Measurements from ENCODE around the gene LNP1.

LNP1 gene

GRCh38 chr3:100396967-100397366 lies 4.4 kb upstream of the LNP1 start:
- no peak for DNase-seq

DNA sequence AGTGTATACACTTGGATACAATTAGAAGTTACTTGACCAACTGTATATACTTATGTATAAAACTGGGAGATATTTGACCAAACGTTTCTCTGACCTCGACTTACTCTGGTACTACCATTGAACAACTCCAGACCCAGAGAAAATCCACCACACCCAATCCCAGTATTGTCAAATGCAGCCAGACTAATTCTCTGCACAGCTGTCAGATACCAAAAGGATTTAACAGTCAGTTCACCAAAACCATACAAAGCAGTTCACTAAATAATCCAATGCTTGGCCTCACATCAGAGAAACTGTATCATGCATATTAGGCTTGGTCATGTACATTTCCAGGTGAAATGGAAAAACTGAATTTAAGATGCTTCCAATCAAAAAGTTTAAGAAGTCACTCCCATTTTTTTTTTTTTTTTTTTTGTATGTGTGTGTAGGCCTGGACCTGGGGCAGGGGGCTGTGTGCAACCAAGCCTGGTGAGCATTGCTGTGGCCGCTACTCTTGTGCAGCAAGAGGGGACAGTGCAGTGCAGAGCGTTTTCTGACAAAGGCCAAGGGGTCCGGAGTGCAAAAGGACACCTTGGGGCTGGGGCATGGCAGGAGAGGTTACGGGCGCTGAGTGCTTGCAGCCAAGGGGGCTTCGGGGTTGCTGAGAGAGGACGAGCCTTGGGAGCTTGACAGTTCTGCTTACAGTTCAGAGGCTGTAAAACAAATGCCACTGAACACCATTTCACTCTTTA lies 1.8 kb upstream of the LNP1 start:
- DNase-seq: no peak

- DNase-seq: no peak
These were observed 940 bp upstream of the LNP1 start for GRCh38 chr3:100400419-100400779.

DNA sequence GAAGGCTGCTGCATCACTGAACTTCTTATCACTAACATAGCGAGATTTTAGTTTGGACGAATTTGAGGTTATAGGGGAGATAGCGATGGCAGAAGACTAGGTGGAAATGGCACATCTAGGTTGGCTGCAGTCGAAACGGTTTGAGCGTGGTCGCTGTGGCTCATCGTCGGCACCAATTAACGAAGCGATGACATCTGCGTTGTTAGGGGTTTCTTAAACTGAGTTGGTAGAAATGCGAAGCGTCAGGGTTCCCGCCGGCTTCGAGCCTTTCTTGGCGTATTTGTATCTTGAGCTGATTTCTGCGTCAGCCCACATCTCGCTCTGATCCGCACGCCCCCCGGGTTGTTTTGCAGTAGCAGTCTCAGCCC lies 319 bp downstream of the LNP1 start:
- peak; percentile 87 for DNase-seq

DNA sequence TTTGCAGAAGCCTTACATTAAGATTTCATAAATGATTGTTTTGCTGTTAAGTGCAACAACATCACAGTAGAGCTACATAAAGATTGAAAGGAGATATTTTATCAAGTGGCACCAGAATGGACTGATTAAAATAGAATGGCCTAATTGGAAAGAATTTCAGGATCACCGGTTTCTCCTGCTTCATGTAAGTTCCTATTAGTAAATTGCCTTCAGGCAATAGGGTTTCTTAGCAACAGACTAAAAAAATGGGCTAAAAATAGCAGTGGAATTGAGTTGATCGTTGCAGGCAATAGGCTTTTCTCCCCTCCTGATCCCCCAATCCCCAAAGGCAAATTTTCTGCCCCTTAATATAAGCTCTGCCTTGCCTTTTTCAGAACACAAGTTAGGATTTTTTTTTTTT lies 917 bp downstream of the LNP1 start:
- no peak for DNase-seq

DNA sequence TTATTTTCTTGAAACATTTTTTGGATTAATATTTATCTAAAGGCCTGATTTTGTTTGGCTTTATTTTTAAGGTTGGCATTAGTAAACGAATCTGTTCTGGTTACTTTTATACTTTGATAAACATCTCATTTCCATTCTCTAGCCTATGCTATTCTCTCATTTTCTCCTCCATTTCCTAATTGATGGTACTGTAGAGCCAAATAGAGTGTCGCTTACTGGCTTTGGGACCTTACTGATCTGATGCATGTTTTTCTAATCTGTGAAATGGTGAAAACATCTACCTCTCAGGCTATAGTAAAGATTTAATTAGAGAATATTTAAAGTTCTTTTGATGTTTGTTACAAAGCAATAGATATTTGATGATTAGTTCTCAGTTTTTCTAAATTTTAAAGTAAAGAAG lies 1.6 kb downstream of the LNP1 start:
- DNase-seq: no peak

DNA sequence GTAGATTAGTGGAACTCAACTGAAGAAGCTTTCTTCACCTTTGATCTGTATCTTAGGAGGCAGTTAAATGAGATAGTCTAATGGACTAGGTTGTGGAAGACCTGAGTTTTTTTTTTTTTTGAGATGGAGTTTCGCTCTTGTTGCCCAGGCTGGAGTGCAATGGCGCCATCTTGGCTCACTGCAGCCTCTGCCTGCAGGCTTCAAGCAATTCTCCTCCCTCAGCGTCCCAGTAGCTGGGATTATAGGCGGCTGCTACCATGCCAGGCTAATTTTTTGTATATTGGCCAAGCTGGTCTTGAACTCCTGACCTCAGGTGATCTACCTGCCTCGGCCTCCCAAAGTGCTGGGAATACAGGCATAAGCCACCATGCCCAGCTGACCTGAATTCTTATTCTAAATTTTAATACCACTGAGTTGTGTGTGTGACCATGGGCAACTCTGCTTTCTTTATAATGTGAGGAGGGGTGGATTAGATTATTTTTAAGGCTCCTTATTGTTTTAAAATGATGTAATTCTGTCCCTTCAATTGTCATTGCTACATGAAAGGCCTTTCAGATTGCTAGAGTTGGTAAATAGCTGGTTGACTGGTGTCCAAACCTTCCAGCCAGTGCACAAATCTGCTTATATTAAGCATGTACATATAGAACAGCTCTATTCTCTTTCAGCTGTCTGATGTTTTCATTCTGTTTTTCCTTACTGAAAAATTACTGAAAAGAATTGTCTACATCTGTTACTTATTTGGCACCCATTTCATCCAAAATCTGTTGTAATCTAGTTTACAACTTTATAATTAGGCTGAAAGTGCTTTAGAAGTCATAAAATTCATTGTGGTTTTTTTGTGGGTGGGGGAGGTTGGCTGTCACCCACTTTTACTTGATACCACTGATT lies 2.3 kb downstream of the LNP1 start:
- no peak for DNase-seq

DNA sequence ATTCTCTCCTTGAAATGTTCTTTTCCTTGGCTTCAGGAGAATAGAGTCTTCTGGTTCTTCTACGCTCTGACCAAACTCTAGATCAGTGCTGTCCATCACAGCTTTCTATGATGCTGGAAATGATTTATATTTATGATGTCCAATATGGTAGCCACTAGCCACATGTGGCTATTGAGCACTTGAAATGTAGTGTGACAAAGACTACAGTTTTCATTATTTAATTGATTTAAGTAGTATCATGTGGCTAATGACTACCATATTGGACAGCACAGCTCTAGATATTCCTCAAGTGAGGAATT lies 2.9 kb downstream of the LNP1 start:
- no peak for DNase-seq

DNA sequence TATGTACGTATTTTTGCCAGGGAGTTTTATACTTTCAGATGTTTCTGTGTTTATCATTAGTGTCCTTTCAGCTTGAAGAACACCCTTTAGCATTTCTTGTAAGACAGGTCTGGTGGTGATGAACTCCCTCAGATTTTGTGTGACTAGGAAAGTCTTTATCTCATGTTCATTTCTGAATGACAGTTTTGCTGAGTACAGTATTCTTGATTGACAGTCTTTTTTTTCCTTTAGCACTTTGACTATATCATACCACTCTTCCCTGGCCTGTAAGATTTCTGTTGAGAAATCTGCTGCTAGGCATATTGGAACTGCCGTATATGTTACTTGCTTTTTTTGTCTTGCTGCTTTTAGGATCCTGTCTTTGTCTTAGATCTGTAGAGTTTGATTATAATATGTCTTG lies 5.8 kb downstream of the LNP1 start:
- no peak for DNase-seq

DNA sequence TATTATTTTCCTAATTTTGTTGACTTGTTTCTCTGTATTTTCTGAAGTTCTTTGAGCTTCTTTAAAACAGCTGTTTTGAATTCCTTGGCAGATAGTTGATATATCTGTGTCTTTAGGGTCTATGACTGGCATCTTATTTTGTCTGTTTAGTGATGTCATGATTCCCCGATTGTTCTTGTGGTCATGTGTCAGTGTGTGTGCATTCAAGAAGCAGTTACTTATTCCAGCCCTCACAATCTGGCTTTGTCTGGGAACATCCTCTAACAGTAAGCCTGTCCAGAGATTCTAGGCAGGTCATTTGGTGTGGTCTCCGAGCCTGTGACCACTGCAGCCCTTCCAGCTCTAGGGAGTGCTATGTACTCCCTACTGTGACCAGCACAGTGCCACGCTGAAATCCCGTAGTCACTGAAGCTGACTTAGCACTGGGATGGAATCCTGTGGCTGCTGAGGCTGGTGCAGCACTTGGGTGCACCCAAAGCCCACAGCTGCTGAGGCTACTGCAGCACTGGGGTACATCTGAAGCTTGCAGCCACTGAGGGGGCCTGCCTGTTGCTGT lies 6.7 kb downstream of the LNP1 start:
- DNase-seq: no peak

- no peak for DNase-seq
These were observed 10.0 kb downstream of the LNP1 start for GRCh38 chr3:100411091-100411982.

DNA sequence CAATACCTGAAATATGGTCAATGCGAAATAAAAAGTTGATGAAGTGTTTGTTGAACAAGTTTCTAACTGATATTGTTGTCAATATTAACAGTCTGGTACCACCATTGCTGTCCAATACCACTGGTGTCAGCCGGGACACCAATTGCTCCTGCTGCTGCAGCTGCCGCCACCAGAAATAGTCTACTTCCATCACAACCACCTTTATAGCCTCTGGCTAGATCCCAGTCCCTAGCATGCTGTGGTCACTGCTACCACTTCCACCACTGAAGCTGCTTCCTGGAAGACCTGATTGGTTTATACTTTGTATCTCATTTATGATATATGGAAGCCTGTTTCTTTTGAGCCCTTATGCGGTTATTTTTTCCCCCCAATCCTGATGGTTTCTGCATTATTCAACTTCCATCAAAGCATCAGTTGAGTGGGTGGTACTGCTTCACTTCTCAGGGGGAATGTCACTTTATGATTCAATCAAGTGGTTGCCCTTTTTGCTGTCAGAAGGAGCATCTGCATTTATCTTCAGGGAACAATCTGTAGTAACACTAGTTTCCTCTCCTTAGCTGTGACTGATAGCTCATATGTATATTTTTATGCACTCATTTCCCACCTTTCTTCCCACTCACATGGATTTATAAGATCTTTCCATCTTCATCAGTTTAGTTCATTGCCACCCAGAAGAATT lies 11.7 kb downstream of the LNP1 start:
- DNase-seq: no peak

DNA sequence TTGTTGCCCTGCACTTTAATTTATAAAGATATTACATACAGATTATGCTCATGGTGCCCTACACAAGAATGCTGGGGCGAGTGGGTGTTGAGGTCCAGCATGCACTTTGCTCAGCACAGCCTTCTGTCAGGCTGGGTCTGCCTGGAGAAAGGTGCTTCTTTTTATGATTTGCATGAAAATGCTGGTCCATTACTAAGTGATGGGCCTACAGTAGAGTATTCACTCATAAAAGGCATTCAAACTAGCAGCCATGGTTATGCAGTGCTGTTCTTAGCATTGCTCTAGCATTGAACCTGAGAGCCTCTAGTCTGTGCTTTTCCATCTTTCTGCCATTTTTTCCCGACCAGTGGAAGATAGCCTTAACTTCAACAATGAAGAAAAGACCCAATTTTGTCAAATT lies 12.3 kb downstream of the LNP1 start:
- DNase-seq: no peak

- DNase-seq: no peak
These were observed 14.8 kb downstream of the LNP1 start for GRCh38 chr3:100416176-100416575.

DNA sequence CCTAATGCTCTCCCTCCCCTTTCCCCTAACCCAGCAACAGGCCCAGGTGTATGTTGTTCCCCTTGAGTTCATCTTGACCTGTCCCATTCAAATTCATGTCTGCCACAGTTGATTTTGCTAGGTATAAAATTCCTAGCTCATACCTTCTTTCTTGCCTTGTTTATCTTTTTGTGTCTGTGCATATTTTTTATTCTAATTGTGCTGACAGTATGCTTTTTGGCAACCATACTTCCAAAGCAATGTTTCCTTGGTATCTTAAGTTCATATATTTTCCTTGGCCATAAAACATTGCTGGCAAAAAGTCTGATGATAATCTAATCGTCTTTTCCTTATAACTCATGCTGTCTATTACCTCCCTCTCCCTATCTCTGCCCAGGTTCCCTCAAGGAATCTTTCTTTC lies 15.5 kb downstream of the LNP1 start:
- DNase-seq: no peak

DNA sequence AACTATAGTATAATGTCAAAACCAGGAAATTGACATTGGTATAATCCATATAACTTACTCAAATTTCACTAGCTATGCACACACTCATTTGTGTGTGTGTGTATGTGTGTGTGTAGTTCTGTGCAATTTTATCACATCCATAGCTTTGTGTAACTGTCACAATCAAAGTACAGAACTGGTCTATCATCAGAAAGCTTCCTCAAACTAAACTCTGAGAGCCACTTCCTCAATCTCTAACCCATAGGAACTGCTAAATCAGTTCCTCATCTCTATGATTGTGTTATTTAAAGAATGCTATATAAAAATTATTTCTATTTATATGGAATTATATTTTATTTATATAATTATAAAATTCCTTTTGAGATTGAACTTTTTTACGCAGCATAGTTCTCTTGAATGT lies 18.1 kb downstream of the LNP1 start:
- DNase-seq: no peak

DNA sequence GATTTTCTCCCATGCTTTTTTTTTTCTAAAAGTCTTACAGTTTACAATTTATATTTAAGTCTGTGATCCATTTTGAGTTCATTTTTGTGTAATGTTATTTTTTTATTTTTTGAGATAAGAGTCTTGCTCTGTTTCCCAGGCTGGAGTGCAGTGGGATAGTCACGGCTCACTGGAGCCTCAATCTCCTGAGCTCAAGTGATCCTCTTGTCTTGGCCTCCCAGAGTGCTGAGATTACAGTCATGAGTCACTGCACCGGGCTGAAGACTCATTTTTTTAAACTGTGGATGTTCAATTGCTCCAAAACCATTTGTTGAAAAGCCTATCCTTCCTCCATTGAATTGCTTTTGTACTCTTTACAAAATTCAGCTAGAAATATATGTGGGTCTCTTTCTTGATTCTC lies 19.5 kb downstream of the LNP1 start:
- no peak for DNase-seq

GRCh38 chr3:100423611-100424010 lies 22.3 kb downstream of the LNP1 start:
- DNase-seq: no peak

- no peak for DNase-seq
These were observed 22.9 kb downstream of the LNP1 start for GRCh38 chr3:100424261-100424660.

DNA sequence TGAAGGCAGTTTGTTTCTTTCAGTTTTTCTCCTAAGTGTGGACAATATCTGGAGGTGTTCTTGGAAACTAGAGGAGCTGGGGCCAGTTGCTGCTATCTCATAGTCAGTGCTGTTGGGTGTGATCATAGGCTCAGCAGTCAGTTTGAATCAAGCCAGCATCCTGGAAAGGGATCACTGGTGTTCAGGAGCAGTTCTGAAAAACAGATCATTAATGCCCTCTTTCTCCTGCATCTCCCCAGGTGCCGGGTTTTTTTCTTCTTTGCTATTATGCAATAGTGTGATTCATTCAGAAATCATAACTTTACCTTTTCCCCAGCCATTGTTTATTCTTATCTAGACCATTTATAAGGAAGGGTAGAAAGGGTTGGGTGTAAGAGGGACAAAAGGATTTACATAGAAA lies 24.0 kb downstream of the LNP1 start:
- DNase-seq: no peak

DNA sequence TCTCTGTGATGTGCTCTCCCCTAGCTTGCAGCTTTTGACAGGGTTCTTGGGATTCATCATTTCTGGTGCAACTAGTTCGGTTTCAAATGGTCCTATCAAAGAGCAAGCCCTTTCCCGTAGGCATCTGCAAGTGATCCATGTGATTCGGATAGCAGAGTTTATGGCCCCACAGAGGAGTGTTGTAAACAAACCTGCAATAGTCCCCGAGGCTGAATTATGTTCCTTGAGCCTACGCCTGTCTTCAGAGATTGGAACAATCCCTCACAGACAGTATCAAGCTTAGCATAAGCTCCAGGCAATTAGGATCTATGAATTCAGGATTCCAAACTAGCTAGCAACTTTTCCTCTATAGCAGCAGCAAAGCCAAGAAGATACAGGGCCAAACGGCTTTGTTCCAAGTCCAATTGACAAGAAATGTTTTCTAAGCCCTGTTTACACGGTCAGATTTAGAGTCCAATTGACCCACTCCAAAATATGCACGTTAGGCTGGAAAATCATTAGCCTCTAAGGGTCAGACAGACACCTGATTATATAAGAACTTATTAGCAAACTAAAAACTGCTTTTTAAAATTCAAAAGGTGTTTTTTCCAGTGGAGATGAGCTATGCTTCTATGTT lies 24.8 kb downstream of the LNP1 start:
- DNase-seq: no peak

DNA sequence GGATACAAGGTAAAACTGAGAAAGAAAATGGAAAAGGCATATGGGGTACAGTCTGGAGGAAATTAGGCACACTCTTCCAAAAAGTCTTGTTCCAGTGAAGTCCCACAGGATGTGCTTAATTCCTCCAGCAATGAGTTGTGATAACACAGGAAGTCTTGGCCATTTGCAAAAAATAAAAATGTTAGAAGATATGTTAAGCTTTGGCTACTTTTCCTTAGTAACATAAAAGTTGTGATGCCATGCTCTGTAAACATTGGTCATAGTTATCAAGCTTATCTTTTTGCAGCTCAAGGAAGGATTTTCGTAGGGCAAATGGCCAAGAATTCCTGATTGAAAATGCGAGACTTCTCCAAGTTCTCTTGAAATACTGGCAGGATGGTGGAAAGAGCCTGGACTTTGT lies 26.4 kb downstream of the LNP1 start:
- DNase-seq: no peak

Measured in right kidney (tissue), 1 donor.